NCI-H460 (cell line): Measurements from ENCODE around the gene BCL2L14. TPM values are rescaled to one million over a fixed set of nuclear protein-coding genes. Genes with fewer than 3 reads are reported as not detected.
"Not testable (repeated sequence)": the region's sequence is repeated elsewhere in the genome, so short reads cannot be mapped to it uniquely, and the experiment has no call there.

ENCODE experiments used
- DNase-seq: peaks from one replicate; pipeline ENCODE4 v3.0.0-alpha.2; 2016; ENCODE audit warnings: low read depth; ENCODE audit errors: extremely low read depth
- total RNA-seq: library from RNA; depleted of rRNA; stranded (reverse); fragments of >200 nt; shearing (Covaris generic); gene quantifications from 2 replicates; pipeline ENCODE4 v1.2.3, GENCODE V29; 2014

Gene BCL2L14
- total RNA-seq, 1 experiment from 2014 or later: not detected

GRCh38 chr12:12098691-12099015, 27.9 kb downstream of the BCL2L14 start:
- DNase-seq: no peak

DNA sequence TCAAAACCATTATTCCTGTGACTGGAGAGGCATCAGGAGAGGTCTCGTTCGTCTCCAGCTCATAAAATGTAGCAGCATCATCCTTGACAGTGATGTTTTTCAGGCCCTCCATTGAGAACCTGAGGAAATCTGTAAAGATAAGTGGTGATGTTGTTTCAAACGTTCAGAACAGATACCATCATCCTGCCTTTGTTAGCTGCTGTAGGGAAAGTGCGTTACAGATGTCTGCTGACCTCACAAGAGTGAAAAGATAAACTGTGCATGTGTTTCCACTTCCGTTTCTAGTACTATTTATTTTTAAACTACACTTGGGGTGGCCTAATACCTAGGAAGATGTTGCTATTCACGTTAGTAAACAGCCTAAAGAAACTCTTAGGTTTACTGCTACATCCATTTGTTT, 28.4 kb downstream of the BCL2L14 start:
- no peak for DNase-seq

DNA sequence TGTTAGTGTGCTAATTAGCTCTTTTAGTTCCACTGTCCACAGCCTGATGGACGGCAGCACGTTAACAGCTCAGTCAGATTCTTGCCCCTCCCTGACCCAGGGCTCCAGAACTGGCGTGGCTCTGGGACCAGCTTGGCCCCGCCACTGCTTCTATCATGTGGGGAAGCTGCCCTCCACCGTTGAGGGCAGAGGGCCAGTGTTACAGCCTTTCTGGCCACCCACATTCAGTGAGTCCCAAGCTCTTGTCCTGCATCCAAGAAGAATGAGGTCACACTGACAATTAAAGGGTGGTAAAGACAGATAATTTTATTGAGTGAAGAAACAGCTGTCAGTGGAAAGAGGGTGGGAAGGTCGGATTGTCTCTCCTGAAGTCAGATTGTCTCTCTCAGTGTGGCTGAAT, 36.9 kb downstream of the BCL2L14 start:
- DNase-seq: no peak

DNA sequence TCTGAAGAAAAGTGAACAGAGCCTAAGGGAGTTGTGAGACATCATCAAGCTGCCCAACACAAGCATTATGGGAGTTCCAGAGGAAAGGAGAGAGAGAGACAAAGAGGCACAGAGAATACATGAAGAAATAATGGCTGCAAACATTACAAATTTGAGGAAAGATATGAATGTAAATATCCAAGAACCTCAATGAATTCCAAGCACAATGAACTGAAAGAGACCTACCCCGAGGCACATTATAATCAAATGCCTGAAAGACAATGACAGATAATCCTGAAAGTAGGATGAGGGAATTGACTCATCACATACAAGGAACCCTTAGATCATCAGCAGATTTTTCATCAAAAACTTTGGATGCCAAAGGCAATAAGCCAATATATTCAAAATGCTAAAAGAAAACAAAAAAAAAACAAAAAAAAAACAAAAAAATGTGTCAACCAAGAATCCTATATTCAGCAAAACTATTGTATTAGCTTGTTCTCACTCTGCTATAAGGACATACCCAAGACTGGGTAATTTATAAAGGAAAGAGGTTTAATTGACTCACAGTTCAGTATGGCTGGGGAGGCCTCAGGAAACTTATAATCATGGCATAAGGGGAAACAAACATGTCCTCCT, 37.8 kb downstream of the BCL2L14 start:
- DNase-seq: no peak

- DNase-seq: not testable (repeated sequence)
Observed at GRCh38 chr12:12110923-12111555, 40.3 kb downstream of the BCL2L14 start.

- DNase-seq: no peak
Observed at GRCh38 chr12:12115514-12115913, 44.8 kb downstream of the BCL2L14 start.

DNA sequence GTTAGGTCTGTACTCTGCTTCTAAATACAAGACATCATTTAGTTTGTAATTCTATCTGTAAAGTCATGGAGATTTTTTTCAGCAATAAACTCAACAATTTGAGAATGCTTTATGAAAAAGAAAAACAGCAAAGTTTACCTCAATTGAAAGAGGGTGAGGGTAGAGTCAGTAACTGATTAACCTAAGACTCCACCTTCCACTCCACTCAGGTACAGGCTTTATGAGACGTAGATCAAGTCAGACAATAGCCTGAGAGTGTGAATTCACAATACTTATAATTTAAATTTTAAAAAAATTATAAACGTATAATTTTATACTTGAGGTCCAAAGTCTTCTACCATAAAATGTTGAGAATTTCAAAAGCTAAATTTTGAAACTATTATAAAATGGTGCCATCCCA, 45.9 kb downstream of the BCL2L14 start:
- DNase-seq: no peak

GRCh38 chr12:12121061-12121460, 50.3 kb downstream of the BCL2L14 start:
- DNase-seq: no peak

DNA sequence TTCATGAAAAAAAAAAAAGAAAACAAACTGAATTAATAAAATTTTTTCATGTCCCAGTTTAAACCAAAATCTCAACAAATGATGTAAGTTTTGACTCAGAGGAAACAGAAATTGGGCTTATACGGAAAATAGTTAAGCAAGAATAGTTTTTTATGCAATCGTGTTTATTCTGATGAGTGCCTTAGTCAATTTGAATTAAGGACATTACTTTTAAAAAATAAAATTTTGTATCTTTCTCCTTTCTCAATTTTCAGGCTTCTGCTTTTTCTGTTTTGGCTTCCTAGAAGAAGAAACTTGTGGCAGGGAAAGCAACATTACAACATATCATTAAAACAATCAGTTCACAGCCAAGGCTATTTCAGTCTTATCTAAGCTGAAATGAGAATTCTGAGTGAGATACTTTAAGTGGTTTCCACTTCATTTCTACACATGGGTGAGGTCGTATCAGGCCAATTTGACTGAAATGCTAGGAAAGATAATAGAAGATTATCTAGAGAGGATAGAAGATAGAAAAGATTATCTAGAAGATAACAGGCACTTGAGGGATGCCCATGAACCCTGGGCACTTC, 52.4 kb downstream of the BCL2L14 start:
- no peak for DNase-seq

DNA sequence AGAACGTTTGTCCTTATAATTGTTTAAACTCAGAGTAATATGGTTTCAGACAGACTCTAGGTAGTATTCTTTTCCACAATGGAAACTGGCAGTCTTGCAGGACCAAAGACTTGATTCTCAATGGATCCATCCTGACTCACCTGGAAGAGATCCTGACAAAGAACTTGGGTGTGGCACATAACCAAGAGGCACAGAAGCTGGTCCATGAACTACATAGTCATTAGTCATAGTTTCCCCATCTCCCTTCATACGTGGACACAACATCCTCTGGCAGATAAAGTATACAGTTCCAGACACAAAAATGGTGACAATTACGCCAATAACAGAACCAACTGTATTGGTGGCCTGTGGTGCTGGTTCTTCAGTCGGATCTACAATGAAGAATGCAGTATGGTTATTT, 55.8 kb downstream of the BCL2L14 start:
- no peak for DNase-seq

DNA sequence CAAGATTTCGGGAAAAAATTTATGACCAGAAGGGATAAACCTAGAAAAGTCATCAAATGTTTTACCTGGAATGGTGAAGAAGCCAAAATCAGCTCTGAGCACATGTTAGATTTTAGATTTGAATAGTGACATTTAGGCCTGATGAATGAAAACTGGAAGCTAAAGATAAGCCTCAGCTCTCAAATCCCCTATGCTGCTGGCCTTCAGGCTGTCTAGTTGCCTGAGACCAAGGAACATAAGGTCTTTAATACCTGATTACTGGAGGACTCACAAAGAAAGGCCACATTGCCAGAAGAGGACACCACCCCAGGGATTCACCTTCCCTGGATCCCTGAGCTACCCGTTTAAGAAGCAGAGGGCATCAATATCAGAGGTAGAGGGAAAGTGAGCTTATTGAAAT, 56.6 kb downstream of the BCL2L14 start:
- no peak for DNase-seq

DNA sequence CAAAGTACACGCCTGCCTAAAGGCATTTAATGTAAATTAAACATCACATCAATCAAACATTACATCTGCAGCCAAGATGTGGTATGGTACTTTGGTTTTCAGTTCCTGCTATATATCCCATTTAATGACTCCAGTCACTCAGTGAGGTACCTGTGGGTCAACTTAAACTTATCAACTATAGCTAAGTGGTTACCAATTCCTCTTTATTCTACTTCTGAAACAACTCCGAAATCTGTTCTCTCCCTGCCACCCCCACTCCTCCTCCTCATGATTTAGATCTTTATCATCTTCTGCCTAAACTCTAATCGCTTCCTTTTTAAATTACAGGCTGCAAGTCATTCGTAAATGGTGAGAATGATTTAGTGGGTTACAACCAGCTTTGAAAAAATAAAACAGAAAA, 57.9 kb downstream of the BCL2L14 start:
- no peak for DNase-seq

DNA sequence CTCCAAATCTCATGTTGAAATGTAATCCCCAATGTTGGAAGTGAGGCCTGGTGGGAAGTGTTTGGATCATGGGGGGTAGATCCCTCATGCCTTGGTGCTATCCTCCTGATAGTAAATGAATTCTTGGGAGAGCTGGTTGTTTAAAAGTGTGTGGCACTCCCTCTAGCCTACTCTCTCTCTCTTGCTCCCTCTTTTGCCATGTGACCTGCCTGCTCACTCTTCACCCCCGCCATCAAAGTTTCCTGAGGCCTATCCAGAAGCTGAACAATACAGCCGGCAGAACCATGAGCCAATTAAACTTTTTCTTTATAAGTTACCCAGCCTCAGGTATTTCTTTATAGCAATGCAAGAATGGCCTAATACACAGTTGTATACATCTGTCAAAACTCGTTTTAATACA, 62.5 kb downstream of the BCL2L14 start:
- DNase-seq: no peak

- DNase-seq: no peak
Observed at GRCh38 chr12:12133785-12134184, 63.0 kb downstream of the BCL2L14 start.

GRCh38 chr12:12138203-12139154, 67.7 kb downstream of the BCL2L14 start:
- DNase-seq: no peak

GRCh38 chr12:12141000-12141399, 70.3 kb downstream of the BCL2L14 start:
- DNase-seq: no peak

DNA sequence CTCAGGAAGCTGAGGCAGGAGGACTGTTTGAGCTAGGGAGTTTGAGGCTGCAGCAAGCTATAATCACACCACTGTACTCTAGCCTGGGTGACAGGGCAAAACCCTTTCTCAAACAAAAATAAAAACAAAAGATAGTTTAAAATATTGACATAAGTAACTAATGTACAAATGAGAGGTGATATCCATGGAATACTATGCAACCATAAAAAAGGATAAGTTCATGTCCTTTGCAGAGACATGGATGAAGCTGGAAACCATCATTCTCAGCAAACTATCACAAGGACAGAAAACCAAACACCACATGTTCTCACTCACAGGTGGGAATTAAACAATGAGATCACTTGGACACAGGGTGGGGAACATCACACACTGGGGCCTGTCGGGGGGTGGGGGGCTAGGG, 73.8 kb downstream of the BCL2L14 start:
- DNase-seq: not testable (repeated sequence)

DNA sequence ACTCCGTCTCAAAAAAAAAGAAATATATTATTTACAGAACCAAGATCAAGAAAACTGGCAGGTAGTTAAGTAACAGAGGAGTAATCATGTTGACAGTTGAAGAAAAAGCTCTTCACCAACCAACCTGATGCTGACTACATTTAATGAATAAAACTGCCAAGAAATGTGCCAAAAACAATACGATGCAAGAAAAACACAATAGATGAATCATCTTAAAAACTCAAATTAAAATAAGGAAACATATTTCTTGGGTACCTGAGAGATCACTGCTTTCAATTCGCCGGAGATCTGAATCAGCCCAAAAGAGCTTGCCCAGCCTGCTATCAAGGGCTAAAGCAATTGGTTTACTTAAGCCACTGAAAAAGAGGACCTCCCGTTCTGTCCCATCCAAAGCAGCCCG, 76.4 kb downstream of the BCL2L14 start:
- DNase-seq: no peak
